T-helper 22 cell (primary cell): ENCODE data around the gene PIAS1.
"Not testable (repeated sequence)": the region's sequence is repeated elsewhere in the genome, so short reads cannot be mapped to it uniquely, and the experiment has no call there.

Experiments
- DNase-seq: peaks from one replicate; pipeline ENCODE4 v3.0.0-alpha.2; 2020; ENCODE audit warnings: low read depth

The PIAS1 gene

GRCh38 chr15:68204361-68204760, 150.2 kb downstream of the PIAS1 start:
- no peak for DNase-seq

GRCh38 chr15:68204776-68205557, 150.9 kb downstream of the PIAS1 start, which contains the start of gene CALML4:
Gene CALML4 (minus strand): TSS chr15:68205332. CDS start chr15:68205247, 85 bp downstream.
- no peak for DNase-seq

GRCh38 chr15:68205558-68205944, 151.4 kb downstream of the PIAS1 start:
- no peak for DNase-seq

GRCh38 chr15:68205954-68206539, 151.9 kb downstream of the PIAS1 start:
- DNase-seq, result no peak

GRCh38 chr15:68206711-68207151, 152.6 kb downstream of the PIAS1 start:
- DNase-seq, result no peak

GRCh38 chr15:68207176-68207935, 153.2 kb downstream of the PIAS1 start:
- DNase-seq, result no peak

GRCh38 chr15:68208136-68208535, 154.0 kb downstream of the PIAS1 start:
- no peak for DNase-seq

- DNase-seq, result no peak
Observed at GRCh38 chr15:68208636-68209240, 154.6 kb downstream of the PIAS1 start.

- DNase-seq, result no peak
Observed at GRCh38 chr15:68209272-68209671, 155.2 kb downstream of the PIAS1 start.

GRCh38 chr15:68209735-68210408, 155.8 kb downstream of the PIAS1 start:
- no peak for DNase-seq

- no peak for DNase-seq
Observed at GRCh38 chr15:68210409-68210756, 156.3 kb downstream of the PIAS1 start.

GRCh38 chr15:68210821-68211655, 156.9 kb downstream of the PIAS1 start:
- no peak for DNase-seq

- DNase-seq, result no peak
Observed at GRCh38 chr15:68211656-68212320, 157.7 kb downstream of the PIAS1 start.

GRCh38 chr15:68213491-68213845, 159.4 kb downstream of the PIAS1 start:
- DNase-seq, result not testable (repeated sequence)

- no peak for DNase-seq
Observed at GRCh38 chr15:68213991-68214837, 160.1 kb downstream of the PIAS1 start.

GRCh38 chr15:68214838-68215254, 160.7 kb downstream of the PIAS1 start:
- no peak for DNase-seq

- DNase-seq, result no peak
Observed at GRCh38 chr15:68217341-68217740, 163.2 kb downstream of the PIAS1 start.

GRCh38 chr15:68218331-68218730, 164.2 kb downstream of the PIAS1 start:
- no peak for DNase-seq
